ENCODE measurements around the gene KPNA6. TPM values are rescaled to one million over a fixed set of nuclear protein-coding genes. Genes with fewer than 3 reads are reported as not detected.
"Not testable (repeated sequence)": the region's sequence is repeated elsewhere in the genome, so short reads cannot be mapped to it uniquely, and the experiment has no call there.

KPNA6 gene
- 79.0 TPM for total RNA-seq (ENCODE audit: unreplicated experiment)
- long read RNA-seq, full-length matches to known transcripts: 4 of 4 reads
- long read RNA-seq, partial matches to known transcripts: 0 of 4 reads
- long read RNA-seq, other reads (novel, unspliced or antisense): 0 of 4 reads

DNA sequence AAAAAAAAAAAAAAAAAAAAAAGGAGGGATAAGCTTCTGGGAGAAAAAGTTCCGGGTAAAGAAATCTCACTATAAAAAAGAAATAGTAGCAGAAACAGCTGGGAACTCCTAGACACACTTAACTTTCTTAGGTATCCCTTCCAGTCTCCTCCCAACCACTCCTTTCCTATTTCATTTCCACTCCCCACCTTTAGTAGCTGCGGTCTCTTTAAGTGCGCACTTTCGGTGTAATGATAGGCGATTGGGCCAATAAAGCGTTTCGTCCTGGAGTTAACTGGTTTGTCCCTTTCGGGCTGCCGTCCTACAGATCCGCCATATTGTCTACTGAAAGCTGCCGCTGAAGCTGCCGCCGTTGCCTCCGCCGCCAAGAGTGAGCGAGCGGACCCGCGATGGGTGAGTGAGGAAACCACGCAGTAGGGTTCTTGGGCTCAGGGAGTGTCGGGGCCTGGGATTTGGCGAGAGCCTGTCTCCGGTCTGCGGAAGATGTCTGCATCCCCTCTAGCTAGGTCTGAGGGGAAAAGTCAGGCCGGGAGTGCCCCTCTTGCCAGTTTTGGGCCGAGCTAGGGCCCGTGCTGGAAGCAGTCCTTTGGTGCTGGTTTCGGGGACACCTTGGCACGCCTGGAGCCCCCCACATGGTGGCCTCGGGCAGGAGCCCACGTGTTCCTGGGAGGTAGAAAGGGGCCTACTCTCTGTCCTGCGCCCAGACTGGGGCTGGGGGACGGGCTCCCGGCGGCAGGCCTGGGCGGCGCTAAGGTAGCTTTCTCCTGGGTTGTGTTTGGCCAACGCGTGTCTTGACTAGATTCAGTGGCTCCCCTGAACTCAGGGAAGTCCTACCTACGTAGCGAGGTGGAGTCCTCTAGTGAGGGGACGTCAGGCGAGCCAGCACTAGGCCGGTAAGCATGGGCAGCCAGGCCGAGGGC lies at the start of gene KPNA6:
Gene KPNA6 (plus strand): TSS at position 315 of the 920 bp plus-strand sequence. CDS start 75 bp downstream, at position 390.
- peaks cover 8% of the 10 kb centered on the region for H3K4me1 Mint-ChIP-seq (ENCODE audit: low read depth, unreplicated experiment)
- H3K9me3 Mint-ChIP-seq (ENCODE audit: unreplicated experiment): peaks cover 3% of the 10 kb centered on the region
- DNase-seq: peak; percentile 90
- no peaks in the 10 kb centered on the region for H3K36me3 Mint-ChIP-seq (ENCODE audit: unreplicated experiment)
- TF ChIP-seq, protein P1, sequence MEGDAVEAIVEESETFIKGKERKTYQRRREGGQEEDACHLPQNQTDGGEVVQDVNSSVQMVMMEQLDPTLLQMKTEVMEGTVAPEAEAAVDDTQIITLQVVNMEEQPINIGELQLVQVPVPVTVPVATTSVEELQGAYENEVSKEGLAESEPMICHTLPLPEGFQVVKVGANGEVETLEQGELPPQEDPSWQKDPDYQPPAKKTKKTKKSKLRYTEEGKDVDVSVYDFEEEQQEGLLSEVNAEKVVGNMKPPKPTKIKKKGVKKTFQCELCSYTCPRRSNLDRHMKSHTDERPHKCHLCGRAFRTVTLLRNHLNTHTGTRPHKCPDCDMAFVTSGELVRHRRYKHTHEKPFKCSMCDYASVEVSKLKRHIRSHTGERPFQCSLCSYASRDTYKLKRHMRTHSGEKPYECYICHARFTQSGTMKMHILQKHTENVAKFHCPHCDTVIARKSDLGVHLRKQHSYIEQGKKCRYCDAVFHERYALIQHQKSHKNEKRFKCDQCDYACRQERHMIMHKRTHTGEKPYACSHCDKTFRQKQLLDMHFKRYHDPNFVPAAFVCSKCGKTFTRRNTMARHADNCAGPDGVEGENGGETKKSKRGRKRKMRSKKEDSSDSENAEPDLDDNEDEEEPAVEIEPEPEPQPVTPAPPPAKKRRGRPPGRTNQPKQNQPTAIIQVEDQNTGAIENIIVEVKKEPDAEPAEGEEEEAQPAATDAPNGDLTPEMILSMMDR (IDR thresholded peaks at IDR 0.05; ENCODE audit: partially characterized antibody, unreplicated experiment): no peak
- peak within 1 kb of the TSS; percentile 99 for H3K4me3 Mint-ChIP-seq (ENCODE audit: unreplicated experiment)
- peak within 1 kb of the TSS; percentile 98 for H3K27ac Mint-ChIP-seq (ENCODE audit: unreplicated experiment)
- H3K27me3 Mint-ChIP-seq (ENCODE audit: unreplicated experiment): no peaks in the 10 kb centered on the region

DNA sequence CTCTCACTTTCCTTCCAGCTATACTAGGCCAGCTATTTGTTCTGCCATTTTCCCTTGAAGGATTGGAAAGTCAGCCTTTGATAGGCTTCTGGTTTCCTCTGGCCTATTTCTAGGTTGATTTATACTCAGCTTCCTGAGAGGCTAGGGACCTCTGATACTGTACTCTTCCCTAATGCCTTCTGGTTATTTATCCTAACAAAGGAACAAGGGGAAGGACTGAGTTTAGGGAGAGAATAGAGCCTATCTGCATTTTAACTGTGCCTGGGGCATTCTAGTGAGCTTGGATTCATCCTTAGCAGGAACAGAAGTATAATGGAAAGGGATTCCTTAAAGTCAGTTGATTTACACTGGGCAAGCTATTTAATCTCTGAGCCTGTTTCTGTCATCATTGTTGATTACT lies 46.9 kb upstream of the KPNA6 start:
- peaks cover 2% of the 10 kb centered on the region for H3K27me3 Mint-ChIP-seq (ENCODE audit: unreplicated experiment)
- no peak overlapping the region for H3K4me3 Mint-ChIP-seq (ENCODE audit: unreplicated experiment)
- no peak for DNase-seq
- H3K9me3 Mint-ChIP-seq (ENCODE audit: unreplicated experiment): peaks cover 24% of the 10 kb centered on the region
- peaks cover 55% of the 10 kb centered on the region for H3K4me1 Mint-ChIP-seq (ENCODE audit: low read depth, unreplicated experiment)
- H3K27ac Mint-ChIP-seq (ENCODE audit: unreplicated experiment): peak overlapping the region; percentile 96
- H3K36me3 Mint-ChIP-seq (ENCODE audit: unreplicated experiment): peaks cover 10% of the 10 kb centered on the region
- TF ChIP-seq, protein P1 (IDR thresholded peaks at IDR 0.05; ENCODE audit: partially characterized antibody, unreplicated experiment): no peak

DNA sequence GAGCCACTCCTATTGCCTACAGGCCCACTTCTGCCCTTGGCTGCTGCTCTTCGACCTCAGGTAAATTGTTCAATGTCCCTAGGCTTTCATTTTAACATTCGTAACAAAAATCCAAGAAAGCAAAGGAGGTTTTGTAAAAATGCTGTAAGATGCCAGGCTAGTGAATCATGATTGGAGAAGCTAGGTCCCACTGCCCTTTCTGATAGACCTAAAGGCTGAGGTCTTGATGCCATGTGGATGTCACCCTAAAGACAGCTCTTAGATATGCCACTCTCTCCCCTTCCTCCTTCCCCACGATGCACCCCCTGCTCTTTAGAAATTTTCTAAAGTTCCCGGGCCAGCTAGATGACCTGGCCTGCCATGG lies 45.0 kb upstream of the KPNA6 start:
- H3K9me3 Mint-ChIP-seq (ENCODE audit: unreplicated experiment): peaks cover 24% of the 10 kb centered on the region
- peak overlapping the region; percentile 96 for H3K27ac Mint-ChIP-seq (ENCODE audit: unreplicated experiment)
- peaks cover 4% of the 10 kb centered on the region for H3K27me3 Mint-ChIP-seq (ENCODE audit: unreplicated experiment)
- TF ChIP-seq, protein P1 (IDR thresholded peaks at IDR 0.05; ENCODE audit: partially characterized antibody, unreplicated experiment): no peak
- DNase-seq: no peak
- peaks cover 10% of the 10 kb centered on the region for H3K36me3 Mint-ChIP-seq (ENCODE audit: unreplicated experiment)
- H3K4me3 Mint-ChIP-seq (ENCODE audit: unreplicated experiment): peak overlapping the region; percentile 78
- H3K4me1 Mint-ChIP-seq (ENCODE audit: low read depth, unreplicated experiment): peaks cover 45% of the 10 kb centered on the region

DNA sequence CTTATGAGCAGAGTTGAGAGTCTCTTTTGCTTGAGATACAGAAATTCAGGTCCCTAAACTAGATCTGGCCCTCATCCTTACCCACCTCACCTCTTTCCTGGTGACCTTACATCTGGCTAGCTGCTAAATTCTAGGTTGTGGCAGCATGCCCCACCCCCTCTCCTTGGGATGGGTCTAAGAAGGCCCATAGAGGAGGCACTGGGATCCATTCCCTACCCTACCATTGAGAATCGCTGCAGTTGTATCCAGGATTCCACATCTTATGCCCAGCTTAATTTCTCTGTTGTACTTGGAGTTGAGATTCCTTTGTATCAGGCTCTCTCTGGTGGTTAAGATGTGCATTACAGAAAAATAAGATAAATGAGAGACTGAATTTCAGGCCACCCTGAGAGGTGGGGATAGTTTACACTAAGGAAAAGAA lies 44.6 kb upstream of the KPNA6 start:
- Mint-ChIP-seq H3K27ac (ENCODE audit: unreplicated experiment) (peak overlapping the region; percentile 96), H3K27me3 (ENCODE audit: unreplicated experiment) (peaks cover 4% of the 10 kb centered on the region), H3K4me1 (ENCODE audit: low read depth, unreplicated experiment) (peaks cover 43% of the 10 kb centered on the region), H3K36me3 (ENCODE audit: unreplicated experiment) (peaks cover 9% of the 10 kb centered on the region), H3K9me3 (ENCODE audit: unreplicated experiment) (peaks cover 22% of the 10 kb centered on the region), H3K4me3 (ENCODE audit: unreplicated experiment) (peak overlapping the region; percentile 78)
- no peak for DNase-seq
- TF ChIP-seq, protein P1 (IDR thresholded peaks at IDR 0.05; ENCODE audit: partially characterized antibody, unreplicated experiment): peak; percentile 68

DNA sequence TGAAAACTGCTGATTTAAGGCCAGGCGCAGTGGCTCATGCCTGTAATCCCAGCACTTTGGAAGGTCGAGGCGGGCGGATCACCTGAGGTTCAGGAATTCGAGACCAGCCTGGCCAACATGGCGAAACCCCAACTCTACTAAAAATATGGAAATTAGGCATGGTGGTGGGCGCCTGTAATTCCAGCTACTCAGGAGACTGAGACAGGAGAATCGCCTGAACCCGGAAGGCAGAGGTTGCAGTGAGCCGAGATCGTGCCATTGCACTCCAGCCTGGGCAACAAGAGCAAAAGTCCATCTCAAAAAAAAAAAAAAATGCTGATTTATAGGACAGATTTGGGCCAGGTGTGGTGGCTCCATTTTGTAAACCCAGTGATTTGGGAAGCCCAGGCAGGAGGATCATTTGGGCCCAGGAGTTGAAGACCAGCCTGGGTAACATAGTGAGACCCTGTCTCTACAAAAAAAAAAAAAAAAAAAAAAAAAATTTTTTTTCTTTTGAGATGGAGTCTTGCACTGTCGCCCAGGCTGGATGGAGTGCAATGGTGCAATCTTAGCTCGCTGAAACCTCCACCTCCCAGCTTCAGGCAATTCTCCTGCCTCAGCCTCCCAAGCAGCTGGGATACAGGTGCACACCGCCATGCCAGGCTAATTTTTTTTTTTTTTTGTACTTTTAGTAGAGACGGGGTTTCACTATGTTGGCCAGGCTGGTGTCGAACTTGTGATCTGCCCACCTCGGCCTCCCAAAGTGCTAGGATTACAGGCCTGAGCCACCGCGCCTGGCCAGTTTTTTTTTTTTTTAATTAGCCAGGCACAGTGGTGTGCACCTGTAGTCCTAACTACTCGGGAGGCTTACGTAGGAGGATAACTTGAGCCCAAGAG lies 42.0 kb upstream of the KPNA6 start:
- H3K36me3 Mint-ChIP-seq (ENCODE audit: unreplicated experiment); H3K4me3 Mint-ChIP-seq (ENCODE audit: unreplicated experiment); H3K27ac Mint-ChIP-seq (ENCODE audit: unreplicated experiment); H3K27me3 Mint-ChIP-seq (ENCODE audit: unreplicated experiment); DNase-seq: not testable (repeated sequence)
- peaks cover 24% of the 10 kb centered on the region for H3K4me1 Mint-ChIP-seq (ENCODE audit: low read depth, unreplicated experiment)
- peaks cover 22% of the 10 kb centered on the region for H3K9me3 Mint-ChIP-seq (ENCODE audit: unreplicated experiment)
